Measurements from ENCODE around the gene SPINK4.

Gene SPINK4

DNA sequence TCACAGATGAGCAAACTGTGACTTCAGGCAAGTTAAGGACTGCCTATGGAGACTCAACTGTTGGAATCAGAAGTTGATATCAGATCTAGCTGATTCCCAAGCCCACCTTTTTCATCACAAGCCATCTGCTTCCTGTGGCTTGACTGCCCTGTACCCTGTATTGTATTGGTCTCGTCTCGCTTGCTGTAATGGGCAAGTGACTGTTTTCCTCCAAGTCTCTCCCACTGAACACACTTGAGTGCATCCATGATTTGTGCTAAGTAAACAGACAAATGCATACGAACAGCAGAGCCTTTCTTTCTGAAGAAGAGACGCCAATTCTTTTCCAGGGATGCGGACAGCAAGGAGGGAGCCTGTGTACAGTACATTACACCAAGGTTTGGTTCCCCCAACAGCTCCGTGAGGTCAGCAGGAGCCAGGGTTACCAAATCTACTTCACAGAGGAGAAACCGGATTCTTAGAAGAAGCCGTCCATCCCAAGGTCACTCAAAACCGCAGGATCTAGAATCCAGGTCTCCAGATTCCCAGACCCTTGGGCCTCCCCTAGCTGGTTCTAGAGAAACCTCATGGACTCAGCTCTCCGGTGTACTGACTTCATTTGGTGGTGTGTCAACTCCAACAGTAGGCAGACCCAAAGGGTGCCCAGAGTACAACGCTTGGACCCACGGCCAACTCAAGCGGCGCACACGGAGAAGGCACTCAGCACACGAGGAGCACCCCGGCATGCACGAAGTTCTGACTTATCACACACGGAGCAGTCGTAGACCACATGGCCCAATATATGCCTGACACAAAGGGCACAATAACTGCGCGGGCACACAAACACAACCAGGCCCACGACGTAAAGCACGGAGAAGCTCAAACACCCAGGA is 23.4 kb downstream of the SPINK4 start:
- Histone ChIP-seq H3K4me3 (ENCODE audit: severe bottlenecking) (peak overlapping the region; percentile 94), H3K9me3 (ENCODE audit: severe bottlenecking) (no peaks in the 10 kb centered on the region), H3K27ac (ENCODE audit: poor library complexity, severe bottlenecking) (peak overlapping the region; percentile 63), H3K4me1 (ENCODE audit: insufficient read depth, poor library complexity, severe bottlenecking) (peaks cover 5% of the 10 kb centered on the region), H3K27me3 (ENCODE audit: insufficient read depth, poor library complexity, severe bottlenecking) (no peaks in the 10 kb centered on the region), H3K36me3 (ENCODE audit: low read depth) (peaks cover 78% of the 10 kb centered on the region)
- TF ChIP-seq, protein P1, sequence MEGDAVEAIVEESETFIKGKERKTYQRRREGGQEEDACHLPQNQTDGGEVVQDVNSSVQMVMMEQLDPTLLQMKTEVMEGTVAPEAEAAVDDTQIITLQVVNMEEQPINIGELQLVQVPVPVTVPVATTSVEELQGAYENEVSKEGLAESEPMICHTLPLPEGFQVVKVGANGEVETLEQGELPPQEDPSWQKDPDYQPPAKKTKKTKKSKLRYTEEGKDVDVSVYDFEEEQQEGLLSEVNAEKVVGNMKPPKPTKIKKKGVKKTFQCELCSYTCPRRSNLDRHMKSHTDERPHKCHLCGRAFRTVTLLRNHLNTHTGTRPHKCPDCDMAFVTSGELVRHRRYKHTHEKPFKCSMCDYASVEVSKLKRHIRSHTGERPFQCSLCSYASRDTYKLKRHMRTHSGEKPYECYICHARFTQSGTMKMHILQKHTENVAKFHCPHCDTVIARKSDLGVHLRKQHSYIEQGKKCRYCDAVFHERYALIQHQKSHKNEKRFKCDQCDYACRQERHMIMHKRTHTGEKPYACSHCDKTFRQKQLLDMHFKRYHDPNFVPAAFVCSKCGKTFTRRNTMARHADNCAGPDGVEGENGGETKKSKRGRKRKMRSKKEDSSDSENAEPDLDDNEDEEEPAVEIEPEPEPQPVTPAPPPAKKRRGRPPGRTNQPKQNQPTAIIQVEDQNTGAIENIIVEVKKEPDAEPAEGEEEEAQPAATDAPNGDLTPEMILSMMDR (IDR thresholded peaks at IDR 0.05; ENCODE audit: poor library complexity, severe bottlenecking), result no peak
- DNase-seq (ENCODE audit: low spot score) (no peak), ATAC-seq (ENCODE audit: low read depth) (peak; percentile 9; the same call in 2 of the 3 replicates)

DNA sequence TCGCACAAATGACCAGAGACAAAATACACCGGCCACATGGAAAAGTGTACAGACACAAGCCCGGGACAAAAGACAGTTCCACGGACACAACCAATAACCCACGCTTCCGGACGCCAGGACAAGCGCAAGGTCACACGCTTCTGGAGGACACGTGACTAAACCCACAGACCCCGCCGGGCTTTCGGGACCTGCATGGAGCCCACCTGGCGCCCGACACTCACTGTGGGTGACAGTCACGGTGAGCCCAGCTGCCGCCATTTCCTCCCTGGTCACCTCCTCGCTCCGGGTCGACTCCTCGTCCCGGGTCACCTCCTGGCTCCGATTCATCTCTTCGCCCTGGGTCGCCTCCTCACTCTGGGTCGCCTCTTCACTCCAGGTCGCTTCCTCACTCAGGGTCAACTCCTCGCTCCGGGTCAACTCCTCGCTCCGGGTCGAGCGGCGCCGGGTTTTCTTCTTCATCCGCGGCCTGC is 24.1 kb downstream of the SPINK4 start:
- no peaks in the 10 kb centered on the region for H3K9me3 ChIP-seq (ENCODE audit: severe bottlenecking)
- TF ChIP-seq, protein P1 (IDR thresholded peaks at IDR 0.05; ENCODE audit: poor library complexity, severe bottlenecking), result no peak
- H3K4me1 ChIP-seq (ENCODE audit: insufficient read depth, poor library complexity, severe bottlenecking), result peaks cover 5% of the 10 kb centered on the region
- H3K27ac ChIP-seq (ENCODE audit: poor library complexity, severe bottlenecking), result peak overlapping the region; percentile 63
- H3K4me3 ChIP-seq (ENCODE audit: severe bottlenecking), result peak overlapping the region; percentile 94
- peak; percentile 4; the same call in 1 of the 3 replicates for ATAC-seq (ENCODE audit: low read depth)
- peaks cover 78% of the 10 kb centered on the region for H3K36me3 ChIP-seq (ENCODE audit: low read depth)
- DNase-seq (ENCODE audit: low spot score), result peak; percentile 70
- no peaks in the 10 kb centered on the region for H3K27me3 ChIP-seq (ENCODE audit: insufficient read depth, poor library complexity, severe bottlenecking)

DNA sequence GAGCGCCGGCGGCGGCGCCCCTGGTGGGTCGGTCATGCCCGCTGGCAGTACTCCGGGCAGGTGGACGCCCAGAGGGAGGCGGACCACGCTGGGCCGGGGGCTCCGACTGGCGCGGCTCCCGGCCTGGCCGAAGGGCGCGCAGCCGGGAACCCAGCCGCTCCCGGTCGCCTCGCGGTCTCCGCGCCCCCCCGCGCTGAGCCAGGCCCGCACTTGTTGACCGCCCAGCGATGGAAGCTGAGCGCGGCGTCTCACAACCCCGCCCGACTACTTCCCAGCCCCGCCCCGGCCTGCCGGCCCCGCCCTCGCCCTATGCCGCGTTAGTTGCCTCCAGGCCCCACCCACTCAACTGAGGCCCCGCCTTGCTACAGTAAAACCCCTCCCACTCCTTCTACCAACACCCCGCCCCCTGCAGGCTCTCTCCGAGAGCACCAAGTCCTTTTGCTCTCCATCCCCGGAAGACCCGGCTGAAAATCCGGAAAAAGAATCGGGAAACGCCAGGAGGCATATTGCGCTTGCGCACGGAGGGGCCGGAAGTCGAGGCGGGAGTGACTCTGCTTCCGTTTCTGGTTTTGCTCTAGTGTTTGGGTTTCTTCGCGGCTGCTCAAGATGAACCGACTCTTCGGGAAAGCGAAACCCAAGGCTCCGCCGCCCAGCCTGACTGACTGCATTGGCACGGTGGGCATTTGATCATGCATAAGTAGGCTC is 24.7 kb downstream of the SPINK4 start, which contains the start of the genes BAG1 and CHMP5:
TSS of gene BAG1 (minus strand) at position 236 of the 705 bp plus-strand sequence.
TSS of gene CHMP5 (plus strand) at position 577 of the 705 bp plus-strand sequence. CDS start at position 607, 30 bp downstream.
- Histone ChIP-seq H3K4me1 (ENCODE audit: insufficient read depth, poor library complexity, severe bottlenecking) (peaks cover 5% of the 10 kb centered on the region), H3K9me3 (ENCODE audit: severe bottlenecking) (no peaks in the 10 kb centered on the region), H3K27me3 (ENCODE audit: insufficient read depth, poor library complexity, severe bottlenecking) (no peaks in the 10 kb centered on the region), H3K36me3 (ENCODE audit: low read depth) (peaks cover 77% of the 10 kb centered on the region), H3K4me3 (ENCODE audit: severe bottlenecking) (peak within 1 kb of the TSS; percentile 94), H3K27ac (ENCODE audit: poor library complexity, severe bottlenecking) (peak within 1 kb of the TSS; percentile 63)
- DNase-seq (ENCODE audit: low spot score) (peak; percentile 99), ATAC-seq (ENCODE audit: low read depth) (peak; percentile 90)
- TF ChIP-seq, protein P1 (IDR thresholded peaks at IDR 0.05; ENCODE audit: poor library complexity, severe bottlenecking), result peak; percentile 35

DNA sequence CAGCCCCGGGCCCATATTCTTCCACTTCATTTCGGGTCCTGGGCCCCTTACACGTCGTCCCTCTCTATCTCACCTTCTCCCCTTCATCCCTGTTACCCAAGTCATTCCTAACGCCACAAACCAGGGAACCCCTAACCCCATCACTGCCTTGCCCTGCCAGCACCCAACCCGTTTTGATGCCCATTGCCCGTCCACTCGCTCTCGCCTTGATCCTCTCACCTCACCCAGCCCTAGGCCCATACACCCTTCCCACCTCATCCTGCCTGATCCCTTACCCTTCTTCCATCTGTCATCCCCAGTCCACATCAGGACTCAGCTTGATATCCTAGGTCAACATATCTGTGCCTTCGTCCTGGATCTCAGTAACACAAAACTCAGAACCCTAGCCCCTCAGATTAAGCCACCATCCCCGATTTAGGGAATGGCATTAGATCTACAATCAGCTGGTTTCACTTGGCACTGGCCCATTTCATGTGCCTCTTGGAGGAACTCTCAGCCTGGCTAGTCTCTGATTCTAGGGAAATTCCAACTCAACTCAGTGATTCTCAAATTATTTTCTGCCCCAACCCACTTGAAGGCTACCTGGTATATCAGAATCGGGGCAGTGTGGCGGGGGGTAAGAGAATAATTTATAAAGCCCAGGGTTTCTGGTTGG is 25.4 kb downstream of the SPINK4 start:
- Histone ChIP-seq H3K4me1 (ENCODE audit: insufficient read depth, poor library complexity, severe bottlenecking) (peaks cover 5% of the 10 kb centered on the region), H3K4me3 (ENCODE audit: severe bottlenecking) (peak overlapping the region; percentile 94), H3K27ac (ENCODE audit: poor library complexity, severe bottlenecking) (peak overlapping the region; percentile 63), H3K9me3 (ENCODE audit: severe bottlenecking) (no peaks in the 10 kb centered on the region), H3K27me3 (ENCODE audit: insufficient read depth, poor library complexity, severe bottlenecking) (no peaks in the 10 kb centered on the region), H3K36me3 (ENCODE audit: low read depth) (peaks cover 75% of the 10 kb centered on the region)
- no peak for ATAC-seq (ENCODE audit: low read depth)
- DNase-seq (ENCODE audit: low spot score), result no peak
- TF ChIP-seq, protein P1 (IDR thresholded peaks at IDR 0.05; ENCODE audit: poor library complexity, severe bottlenecking), result no peak
